Uterus (tissue), 4 donors: ENCODE results near the gene DIRAS1. TPM values are rescaled to one million over a fixed set of nuclear protein-coding genes. Genes with fewer than 3 reads are reported as not detected.

Experiments used
- DNase-seq, 2 donors: peaks; one replicate each; pipeline ENCODE4 v3.0.0-alpha.2; 2019 to 2020
- H3K27ac ChIP-seq, 2 donors: fragments of 200-600 bp; sonication (generic); 1 replicate in 1 of 2; 2 replicates in 1 of 2; pipeline ENCODE4 v1.5.1; 2016 to 2018
- H3K27me3 ChIP-seq, 2 donors: fragments of 200-600 bp; sonication (generic); one replicate each; pipeline ENCODE4 v1.5.1; 2018 to 2019; ENCODE audit warnings: control low read depth in 1 of 2
- H3K36me3 ChIP-seq, 2 donors: fragments of 200-600 bp; sonication (generic); one replicate each; pipeline ENCODE4 v1.5.1; 2019; ENCODE audit warnings: control low read depth in 1 of 2
- H3K4me1 ChIP-seq, 2 donors: fragments of 200-600 bp; sonication (generic); one replicate each; pipeline ENCODE4 v1.5.1; 2018 to 2019; ENCODE audit warnings: control low read depth in 1 of 2
- H3K4me3 ChIP-seq, 2 donors: fragments of 200-600 bp; sonication (generic); 1 replicate in 1 of 2; 2 replicates in 1 of 2; pipeline ENCODE4 v1.5.1; 2018 to 2019; ENCODE audit warnings: mild to moderate bottlenecking in 1 of 2
- H3K9me3 ChIP-seq, 2 donors: fragments of 200-600 bp; sonication (generic); one replicate each; pipeline ENCODE4 v1.5.1; 2019; ENCODE audit warnings: control low read depth in 1 of 2
- CTCF ChIP-seq, 4 experiments: fragments of 200-600 bp in 2 of 4; fragments of 450-650 bp in 2 of 4; sonication (generic) in 2 of 4; IDR thresholded peaks; one replicate each; pipeline ENCODE4 v1.5.1; 2016 to 2019; ENCODE audit warnings: antibody characterized with exemption in 4 of 4, mild to moderate bottlenecking in 2 of 4, moderate library complexity in 1 of 4
- POLR2A ChIP-seq, 2 donors: fragments of 450-650 bp; IDR thresholded peaks; one replicate each; pipeline ENCODE4 v1.6.1; 2016; ENCODE audit warnings: antibody characterized with exemption in 2 of 2, mild to moderate bottlenecking in 1 of 2, moderate library complexity in 1 of 2
- intact Hi-C: fragments of 100-400 bp; cut with DNase I; formaldehyde crosslinking; loops from one replicate; pipeline ENCODE4 v1.15.1; 2023; ENCODE audit warnings: low total_unique reads
- total RNA-seq, 4 donors: library from RNA; depleted of rRNA in 3 of 4; stranded (reverse); fragments of >200 nt in 3 of 4; gene quantifications; one replicate each; pipeline versions ENCODE4 v1.1.0 to v1.2.4, GENCODE V29; 2014 to 2023
- donor health status: DM: yes; HTN: yes; CAD: no.

Gene DIRAS1
- total RNA-seq, 4 donors from 2014 or later, result 1.0 to 34.1 (median 4.9) TPM

- no peaks in the 10 kb centered on the region for H3K9me3 ChIP-seq
- H3K27me3 ChIP-seq, result no peaks in the 10 kb centered on the region
- TF ChIP-seq POLR2A (IDR thresholded peaks at IDR 0.05), result no peak
- no peak for TF ChIP-seq CTCF (IDR thresholded peaks at IDR 0.05)
- H3K36me3 ChIP-seq, result no peaks in the 10 kb centered on the region
- H3K4me3 ChIP-seq, result no peak overlapping the region
- peaks cover 0 to 4% of the 10 kb centered on the region in 2 donors for H3K4me1 ChIP-seq
- intact Hi-C loops, result no loop called here
- no peak overlapping the region for H3K27ac ChIP-seq
- no peak for DNase-seq
These were observed 13.6 kb upstream of the DIRAS1 start for GRCh38 chr19:2734589-2735288.

- TF ChIP-seq CTCF (IDR thresholded peaks at IDR 0.05), result no peak
- TF ChIP-seq POLR2A (IDR thresholded peaks at IDR 0.05), result no peak
- Histone ChIP-seq H3K27ac (no peak overlapping the region), H3K27me3 (no peaks in the 10 kb centered on the region), H3K9me3 (no peaks in the 10 kb centered on the region), H3K4me1 (peaks cover 0 to 4% of the 10 kb centered on the region in 2 donors), H3K36me3 (no peaks in the 10 kb centered on the region), H3K4me3 (no peak overlapping the region)
- intact Hi-C loops, result no loop called here
- DNase-seq, result no peak
These were observed 12.9 kb upstream of the DIRAS1 start for GRCh38 chr19:2733930-2734588.

GRCh38 chr19:2732883-2733282 is 11.7 kb upstream of the DIRAS1 start:
- H3K4me1 ChIP-seq, result peaks cover 0 to 4% of the 10 kb centered on the region in 2 donors
- intact Hi-C loops, result no loop called here
- H3K9me3 ChIP-seq, result no peaks in the 10 kb centered on the region
- no peak overlapping the region for H3K27ac ChIP-seq
- TF ChIP-seq POLR2A (IDR thresholded peaks at IDR 0.05), result no peak
- TF ChIP-seq CTCF (IDR thresholded peaks at IDR 0.05), result no peak
- H3K36me3 ChIP-seq, result no peaks in the 10 kb centered on the region
- H3K4me3 ChIP-seq, result no peak overlapping the region
- no peaks in the 10 kb centered on the region for H3K27me3 ChIP-seq
- DNase-seq, result no peak

GRCh38 chr19:2732157-2732725 is 11.1 kb upstream of the DIRAS1 start:
- Histone ChIP-seq H3K27me3 (no peaks in the 10 kb centered on the region), H3K4me1 (no peaks in the 10 kb centered on the region), H3K9me3 (no peaks in the 10 kb centered on the region), H3K4me3 (no peak overlapping the region), H3K36me3 (no peaks in the 10 kb centered on the region), H3K27ac (no peak overlapping the region)
- no peak for DNase-seq
- TF ChIP-seq POLR2A (IDR thresholded peaks at IDR 0.05) (no peak), CTCF (IDR thresholded peaks at IDR 0.05) (no peak)
- intact Hi-C loops, result no loop called here
